ENCODE data around the gene HDAC4.

HDAC4 gene

GRCh38 chr2:239104800-239105199, 296.0 kb downstream of the HDAC4 start:
- DNase-seq (ENCODE audit: low read depth) = no peak

GRCh38 chr2:239103125-239104098, 297.4 kb downstream of the HDAC4 start:
- DNase-seq (ENCODE audit: low read depth) = no peak

GRCh38 chr2:239102266-239102665, 298.6 kb downstream of the HDAC4 start:
- DNase-seq (ENCODE audit: low read depth) = no peak

- DNase-seq (ENCODE audit: low read depth) = no peak
Measured at GRCh38 chr2:239101807-239102206, 299.0 kb downstream of the HDAC4 start.

DNA sequence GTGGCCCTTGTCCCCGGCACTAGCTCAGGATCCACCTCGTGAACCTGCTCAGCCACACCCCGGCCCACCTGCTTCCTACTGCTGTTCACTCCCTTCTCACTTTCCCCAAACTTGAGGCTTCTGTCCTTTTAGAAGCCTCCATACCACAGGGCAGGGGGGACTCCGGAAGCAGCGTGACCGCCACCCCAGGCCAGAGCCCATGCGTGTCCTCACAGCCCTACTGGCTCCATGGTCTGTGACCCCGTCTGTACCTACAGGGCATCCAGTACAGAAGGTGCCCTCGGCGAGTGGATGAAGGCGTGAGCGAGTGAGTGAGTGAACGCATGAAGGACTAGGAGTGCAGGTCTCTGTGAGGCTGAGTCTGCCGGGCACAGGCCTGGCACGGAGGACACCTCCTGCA, 299.7 kb downstream of the HDAC4 start:
- no peak for DNase-seq (ENCODE audit: low read depth)

- DNase-seq (ENCODE audit: low read depth) = no peak
Measured at GRCh38 chr2:239099474-239099873, 301.3 kb downstream of the HDAC4 start.

DNA sequence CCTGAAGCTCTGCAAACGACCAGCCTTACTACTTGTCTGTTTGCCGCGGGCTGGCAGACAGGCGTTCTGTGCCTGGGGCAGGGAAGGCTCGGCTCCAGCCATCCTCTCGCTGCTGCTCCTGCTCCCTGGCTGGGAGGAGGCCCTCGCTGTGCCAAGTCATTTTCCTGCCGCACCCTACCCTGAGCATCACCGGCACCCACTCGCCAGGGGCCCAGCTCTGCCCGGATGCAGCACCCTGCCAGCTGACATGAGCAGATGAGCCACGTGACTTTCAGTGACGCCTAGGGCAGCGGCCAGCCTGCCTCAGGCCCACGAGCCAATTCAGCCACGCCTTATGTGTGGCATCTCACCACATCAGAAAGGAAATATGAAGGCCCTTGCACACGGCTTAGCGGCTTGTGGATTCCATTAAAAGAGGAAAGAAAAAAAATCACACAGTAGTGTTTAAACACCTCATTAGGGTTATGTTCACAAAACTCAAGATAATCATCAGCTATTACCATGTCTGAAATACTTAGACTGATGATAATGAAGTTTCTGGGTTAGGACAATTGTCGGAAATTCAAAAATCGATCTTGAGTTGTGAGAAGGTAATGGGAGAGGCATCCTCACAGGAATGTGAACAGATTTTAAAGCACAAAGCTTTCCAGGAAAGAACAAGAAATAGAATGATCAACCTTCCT, 302.4 kb downstream of the HDAC4 start:
- DNase-seq (ENCODE audit: low read depth) = no peak

DNA sequence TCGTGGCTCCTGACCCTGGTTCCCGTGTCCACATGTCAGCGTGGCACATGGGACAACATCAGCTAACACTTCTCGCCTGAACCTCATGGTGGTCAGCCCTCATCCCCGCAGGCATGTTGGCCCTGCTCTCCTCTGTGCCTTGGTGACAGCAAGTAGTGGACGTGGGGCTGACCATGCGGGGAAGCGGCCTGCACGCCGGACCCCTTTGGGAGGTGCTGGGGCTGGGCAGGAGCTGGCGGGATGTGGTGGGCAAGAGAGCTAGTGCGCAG, 303.5 kb downstream of the HDAC4 start:
- DNase-seq (ENCODE audit: low read depth) = no peak

GRCh38 chr2:239096676-239097427, 304.0 kb downstream of the HDAC4 start:
- no peak for DNase-seq (ENCODE audit: low read depth)

GRCh38 chr2:239095460-239096081, 305.2 kb downstream of the HDAC4 start:
- no peak for DNase-seq (ENCODE audit: low read depth)

DNA sequence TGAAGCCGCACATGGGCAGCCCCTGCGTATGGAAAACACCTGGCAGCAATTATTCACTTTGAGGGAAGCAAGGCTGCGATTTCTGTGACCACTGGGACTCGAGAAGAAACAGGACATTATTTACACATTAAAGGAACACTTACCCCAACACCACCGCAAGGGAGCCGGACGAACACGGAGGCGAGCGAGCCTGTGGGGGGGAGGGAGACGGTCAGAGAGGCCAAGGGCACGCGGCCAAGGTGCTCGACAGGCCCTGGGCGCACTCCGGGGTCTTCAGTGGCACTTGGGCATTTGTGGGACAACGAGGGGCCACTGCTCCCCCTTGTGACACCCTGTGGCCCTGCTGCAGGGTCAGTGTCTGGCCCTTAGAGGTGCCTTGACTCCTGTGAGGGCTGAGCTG, 306.0 kb downstream of the HDAC4 start:
- DNase-seq (ENCODE audit: low read depth) = no peak

DNA sequence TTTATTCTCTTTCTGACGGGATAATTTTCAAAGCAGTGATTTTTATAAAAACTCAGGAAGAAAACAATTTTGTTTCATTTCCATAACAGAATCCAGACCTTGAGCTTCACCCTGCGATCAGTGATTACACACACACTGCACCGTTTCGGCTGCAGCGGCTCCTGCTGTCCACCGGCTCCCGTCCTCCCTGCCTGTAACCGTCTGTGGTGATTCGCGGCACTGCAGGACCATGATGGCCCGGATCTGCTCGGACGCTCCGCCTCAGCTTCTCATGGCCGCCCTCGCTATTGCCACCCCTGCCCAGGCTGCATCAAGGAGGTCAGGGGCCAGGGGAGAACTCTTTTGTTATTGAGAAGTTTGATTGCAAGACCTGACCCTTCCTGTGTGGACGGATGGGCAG, 306.9 kb downstream of the HDAC4 start:
- no peak for DNase-seq (ENCODE audit: low read depth)

DNA sequence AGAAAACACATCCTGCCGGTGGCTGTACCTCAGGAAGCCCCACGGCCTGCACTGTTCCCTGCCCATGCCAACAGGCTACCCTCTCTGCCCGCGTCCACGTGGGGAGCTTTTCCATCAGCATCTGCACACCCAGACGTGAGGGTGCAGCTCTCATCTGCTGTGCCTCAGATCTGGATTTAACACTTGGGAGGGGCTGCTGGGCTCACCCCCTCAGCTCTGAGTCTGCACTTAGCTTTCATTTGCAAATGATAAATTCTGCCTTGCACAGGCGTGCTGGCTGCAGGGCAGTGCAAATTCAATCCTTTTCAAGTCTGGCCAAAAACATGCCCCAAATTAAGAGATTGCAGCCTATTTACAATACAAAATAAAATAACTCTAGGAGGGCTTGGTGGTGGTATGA, 307.3 kb downstream of the HDAC4 start:
- DNase-seq (ENCODE audit: low read depth) = no peak

DNA sequence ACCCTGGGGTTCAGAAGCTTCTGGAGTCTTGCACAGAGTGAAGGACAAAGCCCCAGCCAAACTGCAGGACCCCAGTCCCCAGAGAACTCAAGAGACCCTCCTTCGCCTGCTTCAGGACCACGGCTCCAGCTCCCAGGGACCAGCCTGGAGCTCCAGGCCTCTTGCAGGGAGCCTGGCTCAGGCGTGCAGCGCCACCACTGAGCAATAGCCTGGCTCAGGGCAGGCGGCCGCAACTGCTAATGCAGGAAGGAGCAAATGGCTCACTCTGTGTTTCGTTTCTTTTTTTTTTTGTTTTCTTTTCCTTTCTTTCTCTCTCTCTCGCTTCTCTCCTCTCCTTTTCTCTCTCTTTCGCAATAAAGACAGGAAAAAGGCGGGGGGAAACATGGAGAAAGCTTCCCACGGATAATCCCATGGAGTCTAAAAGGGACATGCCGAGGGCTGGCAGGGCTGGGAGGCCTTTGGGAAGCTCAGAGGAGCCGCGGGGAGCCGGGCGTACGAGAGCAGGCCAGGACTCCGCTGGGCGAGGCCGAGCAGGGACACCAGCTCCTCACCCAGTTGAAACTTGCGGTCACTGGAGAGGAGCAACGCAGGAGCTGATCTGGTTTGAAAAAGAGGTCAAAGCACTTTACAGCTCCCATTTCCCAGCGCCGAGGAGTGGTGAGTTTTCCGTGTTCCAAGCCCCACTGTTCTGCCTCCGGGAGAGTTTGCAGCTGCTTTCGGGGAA, 308.1 kb downstream of the HDAC4 start:
- no peak for DNase-seq (ENCODE audit: low read depth)

GRCh38 chr2:239089884-239090283, 310.9 kb downstream of the HDAC4 start:
- DNase-seq (ENCODE audit: low read depth) = no peak

- no peak for DNase-seq (ENCODE audit: low read depth)
Measured at GRCh38 chr2:239087046-239087710, 313.6 kb downstream of the HDAC4 start.

DNA sequence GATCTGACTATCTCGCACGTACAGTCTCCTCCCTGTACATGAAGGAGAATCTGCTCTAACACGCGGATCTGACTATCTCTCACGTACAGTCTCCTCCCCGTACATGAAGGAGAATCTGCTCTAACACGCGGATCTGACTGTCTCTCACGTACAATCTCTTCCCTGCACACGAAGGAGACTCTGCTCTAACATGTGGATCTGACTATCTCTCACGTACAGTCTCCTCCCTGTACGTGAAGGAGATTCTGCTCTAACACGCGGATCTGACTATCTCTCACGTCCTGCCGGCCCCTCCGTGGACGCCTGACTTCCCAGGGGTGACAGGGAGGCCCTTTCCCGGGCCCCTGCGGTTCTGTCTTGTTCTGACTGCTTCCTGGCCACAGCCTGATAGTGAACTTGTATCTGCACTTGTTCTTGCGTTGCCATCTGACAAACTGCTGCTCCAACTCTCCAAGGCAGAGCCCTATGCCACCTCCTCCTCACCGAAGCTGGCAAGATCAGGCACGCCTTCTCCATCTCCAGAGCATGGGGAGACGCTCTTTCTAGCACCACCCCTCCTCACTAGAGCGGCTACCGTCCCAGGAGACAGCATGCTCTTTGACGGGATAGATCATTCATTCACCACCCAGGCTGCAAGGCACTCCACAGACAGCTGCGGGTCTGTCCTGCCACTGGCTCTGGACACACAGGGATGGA, 314.3 kb downstream of the HDAC4 start:
- DNase-seq (ENCODE audit: low read depth) = no peak

GRCh38 chr2:239085201-239085992, 315.4 kb downstream of the HDAC4 start:
- DNase-seq (ENCODE audit: low read depth) = no peak

GRCh38 chr2:239084007-239084406, 316.8 kb downstream of the HDAC4 start:
- no peak for DNase-seq (ENCODE audit: low read depth)

DNA sequence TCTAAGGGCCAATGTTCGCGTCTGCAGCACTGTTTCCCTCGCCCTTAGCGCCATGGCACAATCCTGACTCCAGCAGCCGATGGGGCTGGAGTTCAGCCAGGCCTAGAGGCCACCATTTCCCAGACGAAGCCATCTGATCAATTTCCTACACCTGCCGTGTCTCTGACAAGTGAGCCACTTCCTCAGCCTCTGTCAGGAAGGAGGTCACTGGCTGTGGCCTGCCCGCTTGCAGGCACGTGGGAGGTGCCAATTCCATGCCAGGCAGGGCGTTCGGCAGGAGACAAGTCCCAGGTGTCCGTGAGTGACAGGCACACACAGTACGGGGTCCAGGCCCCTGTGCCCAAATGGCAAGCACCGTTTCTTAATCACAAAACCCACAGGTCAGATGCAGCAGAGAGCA, 318.4 kb downstream of the HDAC4 start:
- no peak for DNase-seq (ENCODE audit: low read depth)
